Stomach smooth muscle (tissue), 2 donors: Measurements from ENCODE around the gene ANKS1A.

Experiments used
- H3K27ac ChIP-seq: one replicate; pipeline ENCODE4 v1.7.0; 2013; ENCODE audit warnings: mild to moderate bottlenecking, low read length, inconsistent platforms
- H3K27me3 ChIP-seq, 2 donors: one replicate each; pipeline ENCODE4 v1.7.0; 2013; ENCODE audit warnings: low read length in 2 of 2; ENCODE audit not compliant: insufficient read depth in 2 of 2, control insufficient read depth in 1 of 2
- H3K36me3 ChIP-seq, 2 donors: one replicate each; pipeline ENCODE4 v1.7.0; 2013; ENCODE audit warnings: low read length in 2 of 2; ENCODE audit not compliant: control insufficient read depth in 2 of 2, insufficient read depth in 2 of 2
- H3K4me1 ChIP-seq: one replicate; pipeline ENCODE4 v1.7.0; 2013; ENCODE audit warnings: low read length; ENCODE audit not compliant: control insufficient read depth, insufficient read depth
- H3K4me3 ChIP-seq, 2 donors: one replicate each; pipeline ENCODE4 v1.7.0; 2013; ENCODE audit warnings: low read length in 2 of 2
- H3K9ac ChIP-seq, 2 donors: one replicate each; pipeline ENCODE4 v1.7.0; 2013; ENCODE audit warnings: low read length in 2 of 2, mild to moderate bottlenecking in 1 of 2
- H3K9me3 ChIP-seq, 2 donors: one replicate each; pipeline ENCODE4 v1.7.0; 2013; ENCODE audit warnings: low read length in 2 of 2; ENCODE audit not compliant: control insufficient read depth in 2 of 2
- donor health status: healthy.
- donor health status: Pancreatic carcinoma.

ANKS1A gene

GRCh38 chr6:35041086-35041861, 152.2 kb downstream of the ANKS1A start:
- Histone ChIP-seq H3K4me1 (peaks cover 83% of the 10 kb centered on the region), H3K36me3 (peaks cover 0 to 11% of the 10 kb centered on the region in 2 donors), H3K9ac (no peak overlapping the region), H3K27me3 (no peaks in the 10 kb centered on the region), H3K27ac (peak overlapping the region; percentile 37), H3K4me3 (no peak overlapping the region), H3K9me3 (no peaks in the 10 kb centered on the region)

GRCh38 chr6:35042031-35042815, 153.2 kb downstream of the ANKS1A start:
- no peak overlapping the region for H3K27ac ChIP-seq

GRCh38 chr6:35043381-35044130, 154.5 kb downstream of the ANKS1A start:
- H3K9me3 ChIP-seq = no peaks in the 10 kb centered on the region
- peaks cover 80% of the 10 kb centered on the region for H3K4me1 ChIP-seq
- H3K27ac ChIP-seq = peak overlapping the region; percentile 77
- H3K27me3 ChIP-seq = no peaks in the 10 kb centered on the region
- H3K4me3 ChIP-seq = peak overlapping the region in 1 of 2 donors; percentile 8
- peaks cover 0 to 7% of the 10 kb centered on the region in 2 donors for H3K36me3 ChIP-seq
- no peak overlapping the region for H3K9ac ChIP-seq

More at GRCh38 chr6:35042031-35042815, 153.2 kb downstream of the ANKS1A start:
- H3K4me1 ChIP-seq = peaks cover 79% of the 10 kb centered on the region
- no peaks in the 10 kb centered on the region for H3K9me3 ChIP-seq
- H3K4me3 ChIP-seq = no peak overlapping the region
- H3K27me3 ChIP-seq = no peaks in the 10 kb centered on the region
- H3K9ac ChIP-seq = no peak overlapping the region
- peaks cover 0 to 11% of the 10 kb centered on the region in 2 donors for H3K36me3 ChIP-seq

GRCh38 chr6:35044145-35044745, 155.2 kb downstream of the ANKS1A start:
- Histone ChIP-seq H3K9ac (peak overlapping the region; percentile 1 to 55), H3K4me1 (peaks cover 87% of the 10 kb centered on the region)

GRCh38 chr6:35044761-35045421, 155.8 kb downstream of the ANKS1A start:
- H3K9me3 ChIP-seq = no peaks in the 10 kb centered on the region
- H3K4me1 ChIP-seq = peaks cover 87% of the 10 kb centered on the region
- peaks cover 0 to 7% of the 10 kb centered on the region in 2 donors for H3K36me3 ChIP-seq
- H3K4me3 ChIP-seq = peak overlapping the region in 1 of 2 donors; percentile 29
- peak overlapping the region in 1 of 2 donors; percentile 55 for H3K9ac ChIP-seq
- no peaks in the 10 kb centered on the region for H3K27me3 ChIP-seq
- peak overlapping the region; percentile 77 for H3K27ac ChIP-seq

More at GRCh38 chr6:35044145-35044745, 155.2 kb downstream of the ANKS1A start:
- H3K27me3 ChIP-seq = no peaks in the 10 kb centered on the region
- H3K36me3 ChIP-seq = peaks cover 0 to 7% of the 10 kb centered on the region in 2 donors
- peak overlapping the region; percentile 77 for H3K27ac ChIP-seq
- H3K9me3 ChIP-seq = no peaks in the 10 kb centered on the region
- H3K4me3 ChIP-seq = peak overlapping the region in 1 of 2 donors; percentile 29

- no peaks in the 10 kb centered on the region for H3K27me3 ChIP-seq
- no peaks in the 10 kb centered on the region for H3K9me3 ChIP-seq
- peaks cover 88% of the 10 kb centered on the region for H3K4me1 ChIP-seq
- H3K4me3 ChIP-seq = no peak overlapping the region
- no peak overlapping the region for H3K9ac ChIP-seq
- peaks cover 0 to 7% of the 10 kb centered on the region in 2 donors for H3K36me3 ChIP-seq
- H3K27ac ChIP-seq = peak overlapping the region; percentile 77
These were observed 157.0 kb downstream of the ANKS1A start for GRCh38 chr6:35046103-35046502.

GRCh38 chr6:35046862-35047261, 157.8 kb downstream of the ANKS1A start:
- Histone ChIP-seq H3K9ac (peak overlapping the region; percentile 30 to 53), H3K4me1 (peaks cover 89% of the 10 kb centered on the region), H3K27ac (peak overlapping the region; percentile 96)

GRCh38 chr6:35047265-35048011, 158.4 kb downstream of the ANKS1A start:
- Histone ChIP-seq H3K27me3 (no peaks in the 10 kb centered on the region), H3K9ac (peak overlapping the region; percentile 53 to 73), H3K9me3 (no peaks in the 10 kb centered on the region), H3K36me3 (peaks cover 0 to 4% of the 10 kb centered on the region in 2 donors), H3K27ac (peak overlapping the region; percentile 96), H3K4me3 (peak overlapping the region; percentile 2 to 63), H3K4me1 (peaks cover 93% of the 10 kb centered on the region)

More at GRCh38 chr6:35046862-35047261, 157.8 kb downstream of the ANKS1A start:
- no peaks in the 10 kb centered on the region for H3K9me3 ChIP-seq
- H3K36me3 ChIP-seq = peaks cover 0 to 7% of the 10 kb centered on the region in 2 donors
- H3K27me3 ChIP-seq = no peaks in the 10 kb centered on the region
- H3K4me3 ChIP-seq = peak overlapping the region in 1 of 2 donors; percentile 63

GRCh38 chr6:35048031-35048613, 159.1 kb downstream of the ANKS1A start:
- no peaks in the 10 kb centered on the region for H3K9me3 ChIP-seq
- H3K4me1 ChIP-seq = peaks cover 94% of the 10 kb centered on the region
- H3K36me3 ChIP-seq = peaks cover 0 to 3% of the 10 kb centered on the region in 2 donors
- no peaks in the 10 kb centered on the region for H3K27me3 ChIP-seq
- H3K27ac ChIP-seq = peak overlapping the region; percentile 96
- peak overlapping the region; percentile 53 to 73 for H3K9ac ChIP-seq
- H3K4me3 ChIP-seq = peak overlapping the region; percentile 2 to 63
